Measurements from ENCODE around the gene MAGEB2.

MAGEB2 gene

DNA sequence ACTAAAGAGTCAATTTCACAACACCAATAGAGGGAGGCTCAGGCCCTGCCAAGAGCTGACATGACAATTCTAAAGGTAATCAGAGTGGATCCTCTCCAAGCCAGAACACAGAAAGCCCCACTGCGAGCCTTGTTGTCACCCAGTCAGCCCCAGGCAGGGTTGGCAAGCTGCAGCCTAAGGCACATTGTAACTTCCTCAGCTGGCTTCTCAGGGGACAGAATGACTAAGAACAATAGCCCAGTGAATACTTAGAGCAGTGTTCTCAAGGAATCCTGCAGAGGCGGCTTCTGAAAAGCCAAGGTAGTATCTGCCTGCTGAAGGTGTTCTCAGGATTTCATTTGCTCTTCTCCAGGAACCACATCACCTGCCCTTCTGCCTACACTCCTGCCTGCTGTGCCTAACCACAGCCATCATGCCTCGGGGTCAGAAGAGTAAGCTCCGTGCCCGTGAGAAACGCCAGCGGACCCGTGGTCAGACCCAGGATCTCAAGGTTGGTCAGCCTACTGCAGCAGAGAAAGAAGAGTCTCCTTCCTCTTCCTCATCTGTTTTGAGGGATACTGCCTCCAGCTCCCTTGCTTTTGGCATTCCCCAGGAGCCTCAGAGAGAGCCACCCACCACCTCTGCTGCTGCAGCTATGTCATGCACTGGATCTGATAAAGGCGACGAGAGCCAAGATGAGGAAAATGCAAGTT is 26.5 kb downstream of the MAGEB2 start, which contains the start of gene MAGEB4:
MAGEB4 (plus strand) TSS at position 277 of the 692 bp plus-strand sequence; CDS start at position 413, 136 bp downstream.
- TF ChIP-seq, protein P1, sequence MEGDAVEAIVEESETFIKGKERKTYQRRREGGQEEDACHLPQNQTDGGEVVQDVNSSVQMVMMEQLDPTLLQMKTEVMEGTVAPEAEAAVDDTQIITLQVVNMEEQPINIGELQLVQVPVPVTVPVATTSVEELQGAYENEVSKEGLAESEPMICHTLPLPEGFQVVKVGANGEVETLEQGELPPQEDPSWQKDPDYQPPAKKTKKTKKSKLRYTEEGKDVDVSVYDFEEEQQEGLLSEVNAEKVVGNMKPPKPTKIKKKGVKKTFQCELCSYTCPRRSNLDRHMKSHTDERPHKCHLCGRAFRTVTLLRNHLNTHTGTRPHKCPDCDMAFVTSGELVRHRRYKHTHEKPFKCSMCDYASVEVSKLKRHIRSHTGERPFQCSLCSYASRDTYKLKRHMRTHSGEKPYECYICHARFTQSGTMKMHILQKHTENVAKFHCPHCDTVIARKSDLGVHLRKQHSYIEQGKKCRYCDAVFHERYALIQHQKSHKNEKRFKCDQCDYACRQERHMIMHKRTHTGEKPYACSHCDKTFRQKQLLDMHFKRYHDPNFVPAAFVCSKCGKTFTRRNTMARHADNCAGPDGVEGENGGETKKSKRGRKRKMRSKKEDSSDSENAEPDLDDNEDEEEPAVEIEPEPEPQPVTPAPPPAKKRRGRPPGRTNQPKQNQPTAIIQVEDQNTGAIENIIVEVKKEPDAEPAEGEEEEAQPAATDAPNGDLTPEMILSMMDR (IDR thresholded peaks at IDR 0.05; ENCODE audit: low read depth, low read length, missing control alignments): no peak
- no peak within 1 kb of the TSS for H3K4me3 ChIP-seq (ENCODE audit: low read depth, low read length)
- DNase-seq (ENCODE audit: low read depth): no peak
- in situ Hi-C loops (cut with HindIII; ENCODE audit: low sequenced_read_pairs): no loop called here

DNA sequence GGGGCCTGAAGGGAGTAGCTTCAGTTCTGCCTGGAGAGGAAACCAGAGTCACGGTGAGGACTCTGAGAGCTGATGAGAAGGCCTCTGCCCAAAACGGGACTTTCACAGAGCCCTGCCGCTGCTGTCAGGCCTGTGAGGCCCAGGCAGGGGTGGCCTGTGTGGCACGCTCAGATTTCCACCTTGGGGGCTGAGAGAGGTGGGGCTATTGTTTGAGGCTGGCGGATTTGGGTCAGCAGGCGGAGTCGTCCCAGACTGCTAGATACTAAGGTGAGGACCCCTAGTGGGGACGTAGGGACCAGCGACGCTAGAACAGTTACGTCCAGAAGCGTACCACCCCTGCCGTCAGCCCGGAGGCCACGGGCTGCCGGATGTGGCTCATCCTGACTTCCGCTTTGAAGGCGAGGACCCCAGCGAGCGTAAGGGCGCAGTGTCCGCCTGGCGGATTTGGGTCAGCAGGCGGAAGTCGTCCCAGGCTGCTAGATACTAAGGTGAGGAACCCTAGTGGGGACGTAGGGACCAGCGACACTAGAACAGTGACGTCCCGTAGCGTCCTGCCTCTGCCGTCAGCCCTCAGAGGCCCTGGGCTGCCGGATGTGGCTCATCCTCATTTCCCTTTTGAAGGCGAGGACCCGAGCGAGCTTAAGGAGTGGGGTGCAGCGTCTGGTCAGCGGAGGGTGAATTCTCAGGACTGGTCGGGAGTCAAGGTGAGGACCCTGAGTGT is 31.6 kb downstream of the MAGEB2 start, which contains the start of gene MAGEB1:
MAGEB1 (plus strand) TSS at position 378 of the 721 bp plus-strand sequence. CDS start 3,348 bp downstream, outside the sequence.
- H3K4me3 ChIP-seq (ENCODE audit: low read depth, low read length): no peak within 1 kb of the TSS
- TF ChIP-seq, protein P1 (IDR thresholded peaks at IDR 0.05; ENCODE audit: low read depth, low read length, missing control alignments): no peak
- no peak for DNase-seq (ENCODE audit: low read depth)
- in situ Hi-C loops (cut with HindIII; ENCODE audit: low sequenced_read_pairs): no loop called here

DNA sequence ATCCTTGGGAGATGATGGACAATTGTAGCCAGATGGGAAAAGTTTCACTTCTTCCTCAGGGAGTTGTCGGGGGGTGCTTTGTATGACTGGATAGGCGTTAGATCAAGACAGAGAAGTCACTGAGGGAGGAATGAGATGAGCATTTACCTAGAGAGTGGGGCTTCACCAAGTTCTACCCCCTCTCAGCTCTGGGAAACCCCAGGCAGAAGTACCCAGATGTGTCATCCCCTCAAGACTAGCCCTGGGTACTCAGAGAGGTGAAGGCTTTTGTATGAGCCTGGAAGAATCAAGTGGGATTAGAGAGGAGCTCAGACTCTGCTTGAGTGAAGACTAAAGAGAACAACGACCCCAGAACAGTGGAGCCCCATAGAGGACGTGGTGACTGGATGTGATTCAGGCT is 33.5 kb downstream of the MAGEB2 start:
- DNase-seq (ENCODE audit: low read depth): no peak
- in situ Hi-C loops (cut with HindIII; ENCODE audit: low sequenced_read_pairs): no loop called here
- TF ChIP-seq, protein P1 (IDR thresholded peaks at IDR 0.05; ENCODE audit: low read depth, low read length, missing control alignments): no peak
- no peak overlapping the region for H3K4me3 ChIP-seq (ENCODE audit: low read depth, low read length)

DNA sequence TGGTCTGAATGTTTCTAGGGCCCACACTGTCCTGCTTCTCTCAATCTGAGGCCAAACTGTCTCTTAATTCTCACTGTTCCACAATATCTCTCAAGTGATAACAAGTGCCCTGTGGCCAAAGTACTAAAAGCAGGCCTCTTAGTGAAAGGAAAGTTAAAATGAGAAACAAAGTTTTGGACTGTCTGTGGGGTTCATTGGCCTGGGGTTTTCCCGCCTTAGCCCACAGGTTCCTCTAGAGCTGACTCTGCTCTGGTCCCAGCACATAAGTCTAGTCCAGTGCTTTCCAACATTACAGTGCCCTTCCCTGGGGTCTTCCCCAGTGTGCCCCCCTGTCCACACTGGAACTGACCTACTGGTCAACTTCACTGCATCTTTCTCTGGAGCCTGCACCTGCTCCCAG is 37.9 kb downstream of the MAGEB2 start:
- H3K4me3 ChIP-seq (ENCODE audit: low read depth, low read length): no peak overlapping the region
- TF ChIP-seq, protein P1 (IDR thresholded peaks at IDR 0.05; ENCODE audit: low read depth, low read length, missing control alignments): no peak
- DNase-seq (ENCODE audit: low read depth): no peak
- in situ Hi-C loops (cut with HindIII; ENCODE audit: low sequenced_read_pairs): no loop called here

DNA sequence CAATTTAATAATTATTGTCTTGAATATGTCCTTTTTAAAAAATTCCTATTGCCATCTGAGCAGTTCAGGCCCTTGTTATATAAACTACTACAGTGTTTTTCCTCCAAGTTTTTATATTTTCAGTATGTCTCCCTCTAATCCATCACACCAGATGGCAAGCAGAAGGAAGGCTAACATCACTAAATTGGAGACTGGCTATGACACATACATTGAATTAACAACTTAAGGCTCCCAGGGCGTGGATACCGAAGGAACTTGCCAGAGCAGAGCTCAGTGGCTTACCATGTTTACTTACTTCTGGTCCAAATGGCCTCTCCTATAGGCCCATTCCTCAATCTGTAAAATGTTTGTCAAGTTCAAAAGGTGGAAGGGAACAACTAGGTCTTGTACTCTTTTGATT is 44.6 kb downstream of the MAGEB2 start:
- in situ Hi-C loops (cut with HindIII; ENCODE audit: low sequenced_read_pairs): no loop called here
- H3K4me3 ChIP-seq (ENCODE audit: low read depth, low read length): no peak overlapping the region
- TF ChIP-seq, protein P1 (IDR thresholded peaks at IDR 0.05; ENCODE audit: low read depth, low read length, missing control alignments): no peak
- no peak for DNase-seq (ENCODE audit: low read depth)

DNA sequence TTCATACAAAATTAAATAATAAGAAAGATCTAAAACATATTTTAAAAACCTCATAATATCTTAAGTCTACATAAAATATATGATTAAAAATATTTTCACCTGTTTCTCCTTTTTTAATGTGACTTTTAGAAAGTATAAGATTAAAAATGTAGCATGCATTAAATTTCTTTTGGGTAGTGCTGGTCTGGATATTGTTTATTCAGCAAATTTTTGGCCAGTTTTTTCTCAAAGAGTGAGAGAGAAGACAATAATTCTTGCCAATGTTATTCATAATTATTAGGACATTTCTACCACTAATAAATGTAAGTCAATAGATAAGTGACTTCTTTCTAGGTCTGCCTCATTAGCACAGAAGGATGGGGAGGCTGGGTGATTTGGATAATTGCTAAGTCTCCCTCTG is 45.6 kb downstream of the MAGEB2 start:
- in situ Hi-C loops (cut with HindIII; ENCODE audit: low sequenced_read_pairs): no loop called here
- TF ChIP-seq, protein P1 (IDR thresholded peaks at IDR 0.05; ENCODE audit: low read depth, low read length, missing control alignments): no peak
- no peak overlapping the region for H3K4me3 ChIP-seq (ENCODE audit: low read depth, low read length)
- no peak for DNase-seq (ENCODE audit: low read depth)

Measured in astrocyte of the cerebellum (primary cell).